NCI-H446 (cell line): ENCODE data around the gene SLCO1B1.
A peak's percentile ranks its signal among the peaks of the same experiment; 100 is the strongest.

Experiments used
- DNase-seq, 2 experiments: peaks; one replicate each; lab custom pipeline; 2025; lab: John Stamatoyannopoulos, UW

SLCO1B1 gene

GRCh38 chr12:21221778-21222177 lies 90.8 kb downstream of the SLCO1B1 start:
- no peak for DNase-seq

GRCh38 chr12:21223930-21224329 lies 92.9 kb downstream of the SLCO1B1 start:
- no peak for DNase-seq

GRCh38 chr12:21234395-21234794 lies 103.4 kb downstream of the SLCO1B1 start:
- no peak for DNase-seq

DNA sequence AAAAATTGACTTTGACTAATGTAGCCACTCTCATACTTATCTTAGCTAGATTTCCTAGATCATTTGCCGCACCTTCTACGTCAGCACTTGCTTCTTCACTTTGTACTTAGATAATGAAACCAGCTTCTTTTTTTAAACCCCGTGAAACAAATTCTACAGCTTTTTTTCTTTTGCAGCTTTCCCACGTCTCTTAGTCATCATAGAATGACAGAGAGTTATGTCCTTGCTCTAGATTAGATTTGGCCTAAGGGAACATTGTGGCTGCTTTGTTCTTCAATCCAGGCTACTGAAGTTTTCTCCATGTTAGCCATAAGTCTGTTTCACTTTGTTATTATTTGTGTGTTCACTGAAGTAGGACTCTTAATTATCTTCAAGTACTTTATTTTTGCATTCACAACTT lies 108.9 kb downstream of the SLCO1B1 start:
- no peak for DNase-seq

DNA sequence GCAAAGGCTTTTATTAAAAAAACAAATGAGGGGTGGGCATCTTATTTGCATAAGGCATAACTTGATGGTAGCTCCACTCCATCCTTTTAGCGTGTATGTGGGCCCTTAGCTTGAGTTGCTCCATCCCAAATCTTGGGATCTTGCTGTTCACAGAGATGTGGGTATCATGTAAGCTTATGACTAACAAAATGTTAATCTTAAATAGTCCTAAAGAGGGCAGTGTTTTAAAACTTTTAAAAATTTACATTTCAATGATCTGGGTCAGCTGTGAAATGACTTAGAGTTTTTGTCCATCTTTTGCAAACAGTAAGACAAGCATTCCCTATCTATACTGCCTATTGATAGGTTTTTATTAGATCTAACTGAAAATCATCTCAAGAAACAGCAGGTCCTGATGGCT lies 117.7 kb downstream of the SLCO1B1 start:
- peak in 1 of 2 experiments; percentile 21 for DNase-seq

DNA sequence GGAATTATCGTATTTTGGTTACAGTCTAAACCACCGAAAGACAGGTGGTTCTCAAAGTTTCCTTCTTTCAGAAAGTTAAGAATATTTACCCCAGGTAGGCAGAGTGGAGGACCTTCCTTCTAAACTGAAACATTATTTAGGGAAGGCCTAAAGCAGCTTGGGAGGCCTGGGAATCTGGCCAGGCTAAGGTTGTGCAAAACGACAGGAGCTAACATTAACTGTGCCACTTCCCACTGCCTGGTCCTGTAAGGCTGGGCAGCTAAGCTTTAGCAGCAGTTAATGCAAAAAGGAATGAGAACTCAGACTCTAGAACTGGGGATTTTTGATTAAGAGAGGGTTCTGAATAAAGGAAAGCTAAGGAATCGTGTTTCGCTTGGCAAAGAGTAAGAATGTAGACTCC lies 121.1 kb downstream of the SLCO1B1 start:
- no peak for DNase-seq

DNA sequence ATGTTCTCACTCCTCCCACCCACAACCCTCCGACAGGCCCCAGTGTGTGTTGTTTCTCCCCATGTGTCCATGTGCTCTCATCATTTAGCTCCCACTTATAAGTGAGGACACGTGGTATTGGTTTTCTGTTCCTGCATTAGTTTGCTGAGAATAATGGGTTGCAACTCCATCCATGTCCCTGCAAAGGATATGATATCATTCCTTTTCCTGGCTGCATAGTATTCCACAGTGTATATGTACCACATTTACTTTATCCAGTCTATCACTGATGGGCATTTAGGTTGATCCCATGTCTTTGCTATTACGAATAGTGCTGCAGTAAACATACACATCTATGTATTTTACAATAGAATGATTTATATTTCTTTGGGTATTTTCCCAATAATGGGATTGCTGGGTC lies 126.2 kb downstream of the SLCO1B1 start:
- DNase-seq, result no peak

DNA sequence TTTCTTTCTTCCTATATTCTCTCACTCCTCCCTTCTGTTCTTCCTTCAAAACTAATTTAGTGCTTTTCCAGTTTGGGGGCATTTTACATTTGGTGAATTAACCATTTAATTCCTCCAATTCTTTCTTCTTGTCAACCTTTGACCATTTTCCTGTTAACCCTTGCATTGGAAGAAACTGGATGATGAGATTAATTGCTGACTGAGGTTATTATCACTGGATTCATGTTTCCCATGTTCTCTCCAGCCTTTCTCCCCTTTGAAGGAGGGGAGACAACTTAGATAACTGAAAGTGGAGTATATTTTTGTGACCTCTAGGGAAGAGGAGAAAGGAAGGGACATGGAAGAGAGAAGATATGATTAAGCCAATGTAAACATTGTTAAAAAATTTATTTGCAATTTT lies 133.2 kb downstream of the SLCO1B1 start:
- no peak for DNase-seq

DNA sequence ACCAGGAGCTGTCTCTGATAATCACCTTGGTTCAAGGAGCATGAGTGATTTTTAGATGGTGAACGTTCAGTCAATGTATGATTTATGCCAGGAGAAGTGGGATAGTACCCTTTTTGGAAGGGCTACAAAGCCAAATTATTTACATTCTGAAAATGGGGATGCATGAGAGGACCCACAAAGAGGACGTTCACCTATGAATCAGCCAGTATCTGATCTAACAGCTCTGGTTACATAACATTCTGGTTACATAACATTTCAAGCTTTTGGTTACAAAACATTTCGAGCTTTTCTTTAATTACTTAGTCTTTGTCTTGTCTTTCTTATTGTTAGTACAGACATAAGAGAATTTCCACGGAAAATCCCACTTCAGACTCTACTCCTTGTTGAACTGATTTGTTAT lies 134.9 kb downstream of the SLCO1B1 start:
- DNase-seq, result no peak

DNA sequence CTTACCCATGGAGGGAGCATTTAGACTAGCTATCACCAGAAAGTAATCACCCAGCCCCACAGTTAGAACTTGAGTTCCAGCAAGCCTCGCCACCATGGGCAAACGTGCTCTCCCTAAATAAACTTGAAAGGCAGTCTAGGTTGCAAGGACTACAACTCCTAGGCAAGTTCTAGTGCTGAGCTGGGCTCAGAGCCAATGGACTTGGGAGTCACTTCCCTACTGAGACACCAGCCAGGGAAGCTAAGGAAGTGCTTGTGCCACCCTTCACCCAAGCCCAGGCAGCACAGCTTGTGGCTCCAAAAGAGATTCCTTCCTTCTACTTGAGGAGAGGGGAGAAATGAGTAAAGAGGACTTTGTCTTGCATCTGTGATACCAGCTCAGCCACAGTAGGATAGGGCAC lies 145.8 kb downstream of the SLCO1B1 start:
- DNase-seq, result no peak
